ENCODE results near the gene ATP5PO.

The ATP5PO gene, protein sequence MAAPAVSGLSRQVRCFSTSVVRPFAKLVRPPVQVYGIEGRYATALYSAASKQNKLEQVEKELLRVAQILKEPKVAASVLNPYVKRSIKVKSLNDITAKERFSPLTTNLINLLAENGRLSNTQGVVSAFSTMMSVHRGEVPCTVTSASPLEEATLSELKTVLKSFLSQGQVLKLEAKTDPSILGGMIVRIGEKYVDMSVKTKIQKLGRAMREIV

DNA sequence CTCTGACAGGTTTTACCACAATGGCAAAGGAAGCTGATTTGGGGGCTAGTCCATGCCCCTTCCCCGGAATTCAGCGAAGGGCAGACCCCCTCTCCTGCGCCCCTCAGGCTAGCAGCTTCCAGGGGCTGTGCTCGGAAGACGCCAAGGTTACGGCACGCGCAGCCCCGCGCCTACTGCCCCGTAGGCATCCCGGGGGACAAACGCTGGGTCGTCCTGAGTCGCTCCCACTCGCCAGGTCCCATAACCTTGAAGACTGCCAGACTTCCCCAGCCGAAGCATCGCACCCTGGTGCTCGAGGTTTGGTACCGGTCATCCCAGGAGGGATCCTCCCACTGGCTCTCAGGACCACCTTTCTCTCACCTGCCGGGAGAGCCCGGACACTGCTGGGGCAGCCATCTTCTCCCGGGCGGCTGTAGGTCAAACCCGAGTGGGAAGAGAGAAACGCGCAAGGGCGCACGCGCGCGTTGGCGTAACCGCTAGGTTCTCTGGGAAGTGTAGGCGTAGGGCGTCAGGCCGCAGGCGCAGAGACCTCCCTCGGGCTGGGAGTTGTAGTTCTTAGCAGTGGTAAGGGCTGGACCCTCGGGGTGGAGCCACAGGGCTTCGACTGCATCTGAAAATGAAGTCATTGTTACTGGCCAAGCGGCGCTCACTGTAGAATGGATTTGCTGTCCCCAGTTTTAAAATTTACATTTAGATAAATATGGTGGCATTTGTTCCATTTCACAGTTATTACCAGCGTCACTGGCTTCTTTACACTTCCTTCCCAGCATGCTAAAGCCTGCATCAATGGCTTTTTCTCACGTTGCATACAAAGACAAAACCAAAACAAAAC, at the start of gene ATP5PO:
Gene ATP5PO (minus strand): TSS at position 437 of the 832 bp plus-strand sequence. CDS start 41 bp downstream, at position 396.
- Mint-ChIP-seq H3K27ac (peak within 1 kb of the TSS; percentile 97), H3K4me3 (peak within 1 kb of the TSS; percentile 99), H3K9me3 (no peaks in the 10 kb centered on the region), H3K27me3 (ENCODE audit: low read depth) (no peaks in the 10 kb centered on the region), H3K36me3 (ENCODE audit: low read depth) (peaks cover 26% of the 10 kb centered on the region), H3K4me1 (ENCODE audit: low read depth) (peaks cover 25% of the 10 kb centered on the region)
- DNase-seq (ENCODE audit: low spot score): peak; percentile 99

DNA sequence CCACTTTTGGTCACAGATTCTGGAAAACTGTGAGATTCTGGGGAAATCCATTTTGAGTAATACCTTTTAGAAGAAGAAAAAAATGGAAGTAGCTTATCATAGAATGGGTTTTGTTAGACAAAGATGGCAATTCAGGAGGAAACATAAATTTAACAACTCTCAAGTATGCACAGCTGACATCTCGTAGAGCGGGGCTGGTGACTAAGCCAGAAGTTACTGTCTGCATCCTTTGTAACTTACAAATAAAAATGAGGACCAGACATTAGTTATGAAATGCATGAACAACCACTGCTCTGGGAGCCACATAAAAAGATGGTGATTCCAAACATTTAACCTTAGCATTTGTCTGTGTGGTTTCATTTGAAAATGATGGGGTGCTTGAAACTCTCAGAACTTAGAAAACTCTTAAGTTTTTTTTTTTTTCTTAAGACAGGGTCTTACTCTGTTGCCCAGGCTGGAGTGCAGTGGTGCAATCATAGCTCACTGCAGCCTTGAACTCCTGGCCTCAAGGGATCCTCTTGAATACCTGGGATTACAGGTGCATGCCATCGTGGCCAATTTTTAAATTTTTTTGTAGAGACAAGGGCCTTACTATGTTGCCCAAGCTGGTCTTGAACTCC, 49.2 kb upstream of the ATP5PO start:
- no peaks in the 10 kb centered on the region for H3K27me3 Mint-ChIP-seq (ENCODE audit: low read depth)
- H3K4me3 Mint-ChIP-seq: no peak overlapping the region
- peaks cover 10% of the 10 kb centered on the region for H3K4me1 Mint-ChIP-seq (ENCODE audit: low read depth)
- peaks cover 14% of the 10 kb centered on the region for H3K9me3 Mint-ChIP-seq
- H3K36me3 Mint-ChIP-seq (ENCODE audit: low read depth): peaks cover 55% of the 10 kb centered on the region
- H3K27ac Mint-ChIP-seq: no peak overlapping the region
- no peak for DNase-seq (ENCODE audit: low spot score)

DNA sequence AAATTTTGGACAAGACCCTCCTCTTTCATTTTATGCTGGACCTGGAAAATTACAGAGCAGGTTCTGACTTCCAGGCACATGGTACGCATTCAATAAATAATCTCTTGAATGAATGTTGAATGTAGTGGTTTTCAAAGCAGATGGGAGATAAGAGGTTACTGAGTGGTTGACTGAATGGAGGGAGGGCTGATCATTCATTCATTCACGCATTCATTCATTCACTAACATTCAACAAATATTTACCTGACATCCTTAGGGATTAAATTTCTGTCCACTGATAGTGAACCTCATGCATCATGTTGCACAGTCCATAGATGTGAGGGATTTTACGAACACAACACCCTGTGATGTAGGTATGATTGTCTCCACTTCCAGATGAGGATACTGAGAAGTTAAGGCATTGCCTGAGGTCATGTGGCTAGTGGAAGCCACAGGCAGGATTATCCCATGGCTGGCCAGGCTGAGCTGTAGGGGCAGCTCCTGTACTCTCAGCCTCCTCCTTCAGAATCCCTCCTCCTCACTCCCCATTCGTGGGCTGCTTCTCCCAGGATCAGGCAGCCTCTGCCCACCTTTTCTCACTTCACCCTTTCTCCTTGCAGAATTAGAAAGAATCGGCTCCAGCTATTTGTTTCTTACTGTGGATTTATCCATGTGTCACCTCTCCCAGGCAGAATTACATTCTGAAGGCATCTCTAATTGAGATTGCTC, 48.4 kb upstream of the ATP5PO start:
- peaks cover 54% of the 10 kb centered on the region for H3K36me3 Mint-ChIP-seq (ENCODE audit: low read depth)

DNA sequence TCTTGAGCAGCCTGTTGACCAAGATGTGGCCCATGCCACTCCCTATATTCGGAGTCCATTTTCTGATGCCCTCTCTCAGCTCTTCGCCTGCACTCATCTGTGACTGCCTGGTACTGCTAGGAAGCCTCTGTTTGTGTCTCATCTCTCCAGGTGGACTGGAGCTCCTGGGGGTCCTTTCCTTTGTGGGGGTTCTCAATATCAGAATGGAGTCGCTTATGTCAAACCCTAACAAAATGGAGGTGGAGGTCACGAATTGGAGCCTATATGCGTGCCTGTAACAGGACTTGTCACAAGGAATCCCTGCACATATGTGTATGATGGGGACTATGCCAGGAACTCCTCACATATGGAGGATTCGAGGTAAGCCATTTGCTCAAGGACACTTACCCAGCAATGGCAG, 46.7 kb upstream of the ATP5PO start:
- no peak overlapping the region for H3K4me3 Mint-ChIP-seq
- peaks cover 37% of the 10 kb centered on the region for H3K9me3 Mint-ChIP-seq
- H3K36me3 Mint-ChIP-seq (ENCODE audit: low read depth): peaks cover 60% of the 10 kb centered on the region
- no peaks in the 10 kb centered on the region for H3K27me3 Mint-ChIP-seq (ENCODE audit: low read depth)
- DNase-seq (ENCODE audit: low spot score): no peak
- peaks cover 7% of the 10 kb centered on the region for H3K4me1 Mint-ChIP-seq (ENCODE audit: low read depth)
- H3K27ac Mint-ChIP-seq: no peak overlapping the region

More for the DNA sequence above, 48.4 kb upstream of the ATP5PO start:
- Mint-ChIP-seq H3K4me3 (no peak overlapping the region), H3K27ac (no peak overlapping the region), H3K4me1 (ENCODE audit: low read depth) (peaks cover 9% of the 10 kb centered on the region), H3K9me3 (peaks cover 22% of the 10 kb centered on the region), H3K27me3 (ENCODE audit: low read depth) (no peaks in the 10 kb centered on the region)
- no peak for DNase-seq (ENCODE audit: low spot score)

DNA sequence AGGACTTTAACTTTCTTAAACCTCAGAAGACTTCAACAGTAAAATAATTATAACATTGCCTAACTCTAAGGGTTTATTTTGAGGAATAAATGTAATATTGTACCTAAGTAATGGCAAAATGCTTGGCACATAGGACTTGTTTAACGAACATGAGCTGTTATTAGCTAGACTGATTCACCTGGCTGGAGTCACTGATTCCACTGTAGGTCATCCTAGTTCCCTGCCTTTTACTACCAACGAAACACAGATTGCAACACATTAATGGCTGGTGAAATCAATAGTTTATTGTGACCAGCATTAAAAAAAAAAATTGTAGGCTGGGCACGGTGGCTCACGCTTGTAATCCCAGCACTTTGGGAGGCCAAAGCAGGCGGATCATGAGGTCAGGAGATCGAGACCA, 45.5 kb upstream of the ATP5PO start:
- Mint-ChIP-seq H3K27me3 (ENCODE audit: low read depth) (no peaks in the 10 kb centered on the region), H3K4me3 (no peak overlapping the region), H3K27ac (no peak overlapping the region), H3K4me1 (ENCODE audit: low read depth) (peaks cover 11% of the 10 kb centered on the region), H3K9me3 (peaks cover 41% of the 10 kb centered on the region), H3K36me3 (ENCODE audit: low read depth) (peaks cover 65% of the 10 kb centered on the region)
- DNase-seq (ENCODE audit: low spot score): no peak

DNA sequence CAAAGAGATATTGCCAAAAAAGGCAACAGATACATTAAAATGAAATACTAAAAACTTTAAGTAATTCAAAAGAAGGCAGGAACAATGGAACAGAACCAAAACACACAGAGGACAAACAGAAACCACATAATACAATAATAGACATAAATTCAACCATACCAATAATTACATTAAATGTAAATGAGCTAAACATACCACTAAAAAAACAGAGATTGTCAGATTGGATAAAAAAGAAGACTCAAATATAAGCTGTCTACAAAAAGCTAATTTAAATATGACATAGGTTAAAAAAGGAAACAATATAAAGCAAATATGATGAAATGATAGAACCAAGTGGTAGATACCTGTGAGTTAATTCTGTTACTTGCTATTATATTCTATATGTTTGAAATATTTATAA, 44.1 kb upstream of the ATP5PO start:
- Mint-ChIP-seq H3K36me3 (ENCODE audit: low read depth) (peaks cover 71% of the 10 kb centered on the region), H3K9me3 (peaks cover 41% of the 10 kb centered on the region), H3K4me3 (no peak overlapping the region), H3K27me3 (ENCODE audit: low read depth) (no peaks in the 10 kb centered on the region), H3K27ac (no peak overlapping the region), H3K4me1 (ENCODE audit: low read depth) (peaks cover 16% of the 10 kb centered on the region)
- no peak for DNase-seq (ENCODE audit: low spot score)

DNA sequence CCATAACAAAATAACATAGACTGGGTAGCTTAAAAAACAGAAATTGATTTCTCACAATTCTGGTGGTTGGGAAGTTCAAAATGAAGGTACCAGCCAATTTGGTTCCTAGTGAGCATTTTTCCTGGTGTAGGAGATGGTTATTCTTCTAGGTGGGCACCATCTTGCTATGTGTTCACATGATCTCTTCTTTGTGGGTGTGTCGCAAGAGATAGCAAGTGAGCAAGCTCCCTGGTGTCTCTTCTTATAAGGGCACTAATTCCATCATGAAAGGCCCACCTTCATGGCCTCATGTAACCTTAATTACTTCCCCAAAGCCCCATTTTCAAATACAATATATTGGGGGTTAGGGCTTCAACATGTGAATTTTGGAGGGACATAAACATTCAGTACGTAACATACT, 38.8 kb upstream of the ATP5PO start:
- H3K4me3 Mint-ChIP-seq: no peak overlapping the region
- H3K27ac Mint-ChIP-seq: no peak overlapping the region
- no peak for DNase-seq (ENCODE audit: low spot score)
- H3K36me3 Mint-ChIP-seq (ENCODE audit: low read depth): peaks cover 56% of the 10 kb centered on the region
- peaks cover 23% of the 10 kb centered on the region for H3K9me3 Mint-ChIP-seq
- H3K4me1 Mint-ChIP-seq (ENCODE audit: low read depth): peaks cover 34% of the 10 kb centered on the region
- H3K27me3 Mint-ChIP-seq (ENCODE audit: low read depth): no peaks in the 10 kb centered on the region

DNA sequence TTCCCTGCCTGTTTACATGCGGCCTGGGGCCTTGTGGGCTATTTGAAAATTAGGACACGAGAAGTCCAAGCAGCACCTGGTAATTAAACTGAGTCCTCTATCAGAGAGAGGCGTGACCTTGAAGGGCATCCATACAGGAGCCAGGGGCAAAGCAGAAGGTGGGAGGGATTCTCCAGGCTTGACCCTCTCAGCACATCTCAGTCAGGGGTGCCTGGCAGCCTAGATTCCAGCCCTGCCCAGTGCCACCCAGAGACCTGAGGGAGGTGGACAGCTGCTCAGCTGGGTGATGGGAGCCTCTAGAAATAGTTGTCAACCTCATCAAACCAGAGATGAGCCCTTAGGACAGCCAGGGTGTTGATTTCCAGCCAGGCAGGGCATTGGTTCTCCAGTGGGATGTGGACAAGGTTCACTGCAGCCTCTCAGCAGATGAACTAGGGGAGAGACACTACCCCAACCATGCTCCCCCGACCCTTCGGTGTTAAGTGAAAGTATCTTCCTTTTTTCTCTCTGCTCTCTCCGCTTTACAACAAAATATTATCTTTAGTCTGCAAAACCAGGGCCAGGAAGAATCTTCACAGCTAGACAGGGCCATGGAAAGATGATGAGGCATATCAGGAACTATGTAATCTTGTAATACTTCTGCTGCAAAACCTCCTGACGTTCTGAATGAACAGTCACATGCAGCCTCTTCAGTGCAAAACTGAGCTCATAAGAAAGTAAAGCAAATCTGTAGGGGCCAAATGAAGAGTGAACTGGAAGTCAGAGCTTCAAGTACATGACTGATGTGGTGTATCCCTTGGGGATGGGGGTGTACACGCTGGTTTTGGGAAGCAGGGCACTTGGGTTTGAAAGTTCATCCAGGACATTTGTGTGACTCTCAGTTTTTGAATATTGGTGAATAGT, 35.9 kb upstream of the ATP5PO start:
- Mint-ChIP-seq H3K4me1 (ENCODE audit: low read depth) (peaks cover 58% of the 10 kb centered on the region), H3K9me3 (no peaks in the 10 kb centered on the region), H3K36me3 (ENCODE audit: low read depth) (peaks cover 46% of the 10 kb centered on the region), H3K27ac (peak overlapping the region; percentile 90), H3K27me3 (ENCODE audit: low read depth) (no peaks in the 10 kb centered on the region), H3K4me3 (peak overlapping the region; percentile 76)
- DNase-seq (ENCODE audit: low spot score): peak; percentile 20

DNA sequence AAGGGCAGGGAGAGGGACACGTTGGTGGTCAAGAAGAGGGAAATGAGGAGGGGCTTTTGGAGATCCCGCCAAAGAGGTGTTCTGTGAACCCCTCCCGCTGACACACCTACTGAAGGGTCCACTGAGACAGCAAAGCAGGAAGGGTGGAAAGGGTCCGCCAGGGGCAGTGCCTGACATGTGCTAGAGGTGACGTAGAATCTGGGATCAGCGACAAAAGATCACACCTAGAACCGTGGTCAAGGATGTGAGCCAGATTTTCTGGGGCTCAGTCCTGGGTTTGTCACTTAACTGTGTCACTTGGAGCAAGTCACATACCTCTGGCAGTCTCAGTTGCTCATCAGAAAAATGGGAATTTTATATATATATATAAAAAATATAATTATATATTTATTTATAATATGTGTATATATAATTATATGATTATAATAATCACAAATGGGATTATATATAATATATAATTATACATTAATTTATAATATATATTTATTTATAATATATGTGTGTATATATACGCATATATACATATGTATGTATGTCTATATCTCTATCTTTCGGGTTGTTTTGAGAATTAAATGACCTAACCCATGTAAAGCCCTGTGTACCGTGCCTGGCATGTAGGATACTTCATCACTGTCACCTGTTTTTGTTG, 35.0 kb upstream of the ATP5PO start:
- Mint-ChIP-seq H3K4me3 (peak overlapping the region; percentile 76), H3K9me3 (no peaks in the 10 kb centered on the region), H3K36me3 (ENCODE audit: low read depth) (peaks cover 46% of the 10 kb centered on the region), H3K27ac (peak overlapping the region; percentile 99), H3K4me1 (ENCODE audit: low read depth) (peaks cover 60% of the 10 kb centered on the region), H3K27me3 (ENCODE audit: low read depth) (no peaks in the 10 kb centered on the region)
- DNase-seq (ENCODE audit: low spot score): no peak

DNA sequence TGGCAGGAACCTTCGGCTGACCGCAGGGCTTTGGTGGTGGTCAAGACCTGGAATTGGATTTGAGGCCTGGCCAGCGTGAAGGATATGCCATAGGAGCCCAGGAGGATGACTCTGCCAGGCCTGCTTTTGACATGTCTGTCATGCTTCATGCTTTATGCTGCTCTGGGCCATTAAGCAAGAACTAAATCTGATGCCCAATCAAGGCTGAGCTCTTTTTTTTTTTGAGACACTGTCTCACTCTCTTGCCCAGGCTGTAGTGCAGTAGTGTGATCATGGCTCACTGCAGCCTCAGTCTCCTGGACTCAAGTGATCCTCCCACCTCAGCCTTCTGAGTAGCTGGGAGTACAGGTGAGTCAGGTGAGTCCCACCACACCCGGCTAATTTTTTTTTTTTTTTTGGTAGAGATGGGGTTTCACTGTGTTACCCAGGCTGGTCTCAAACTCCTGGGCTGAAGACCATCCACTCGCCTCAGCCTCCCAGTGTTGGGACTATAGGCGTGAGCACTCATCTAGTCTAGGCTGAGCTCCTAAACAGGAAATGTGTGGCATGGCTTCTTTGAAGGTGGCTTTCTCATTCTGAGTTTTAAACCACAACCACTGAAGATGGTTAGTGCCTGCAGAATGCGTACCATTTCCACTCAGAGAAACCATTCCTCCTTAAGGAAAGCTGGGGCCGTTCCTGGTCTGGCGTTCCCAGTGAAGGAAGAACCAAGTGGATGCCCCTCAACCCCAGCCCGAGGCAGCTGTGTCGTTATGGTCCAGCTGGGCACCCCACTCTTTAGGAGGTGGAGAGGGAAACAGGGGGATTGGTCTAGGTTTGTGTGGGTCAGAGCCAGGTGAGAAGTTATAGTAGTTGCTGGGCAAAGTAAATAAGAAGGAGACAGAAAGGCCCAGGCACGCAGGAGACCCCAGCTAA, 34.2 kb upstream of the ATP5PO start:
- Mint-ChIP-seq H3K4me3 (peak overlapping the region; percentile 73), H3K27ac (peak overlapping the region; percentile 99), H3K9me3 (peaks cover 4% of the 10 kb centered on the region), H3K36me3 (ENCODE audit: low read depth) (peaks cover 47% of the 10 kb centered on the region), H3K4me1 (ENCODE audit: low read depth) (peaks cover 62% of the 10 kb centered on the region), H3K27me3 (ENCODE audit: low read depth) (no peaks in the 10 kb centered on the region)
- DNase-seq (ENCODE audit: low spot score): peak; percentile 76

DNA sequence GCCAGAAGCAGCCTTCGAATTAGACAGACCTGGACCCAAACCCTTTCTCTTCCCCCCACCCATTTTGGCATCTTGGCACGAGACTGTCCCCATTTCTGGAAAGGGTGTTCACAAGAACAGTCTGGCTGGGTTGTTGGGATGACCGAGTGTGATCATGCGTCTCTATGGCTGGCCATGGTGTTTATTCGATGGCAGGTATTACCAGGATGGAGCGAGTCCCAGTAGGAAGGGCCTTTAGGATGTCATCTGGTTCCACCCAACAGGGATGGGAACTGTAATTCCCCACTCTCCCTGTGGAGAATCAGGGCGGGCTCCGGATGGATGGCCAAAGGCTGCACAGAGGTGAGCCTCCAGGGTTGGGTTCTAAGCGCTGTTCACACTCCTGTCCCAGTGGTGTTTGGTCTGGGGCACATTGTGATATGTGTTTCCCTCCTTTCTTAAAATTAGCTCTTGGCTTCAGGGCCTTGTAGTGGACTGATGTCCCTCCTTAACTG, 33.4 kb upstream of the ATP5PO start:
- Mint-ChIP-seq H3K4me1 (ENCODE audit: low read depth) (peaks cover 64% of the 10 kb centered on the region), H3K9me3 (peaks cover 12% of the 10 kb centered on the region), H3K36me3 (ENCODE audit: low read depth) (peaks cover 49% of the 10 kb centered on the region), H3K27me3 (ENCODE audit: low read depth) (no peaks in the 10 kb centered on the region), H3K27ac (peak overlapping the region; percentile 99), H3K4me3 (peak overlapping the region; percentile 73)
- DNase-seq (ENCODE audit: low spot score): no peak

Measured in T-helper 2 cell treated with Interferon-gamma antibody and Interleukin-4, amounts not matched to agents 5 μg/mL and 100 μg/mL, for 36 hours (primary cell).